ENCODE results near the gene FBXO34. TPM values are rescaled to one million over a fixed set of nuclear protein-coding genes. Genes with fewer than 3 reads are reported as not detected.

Gene FBXO34
- total RNA-seq, 1 donor, result 24.6 TPM

- H3K4me1 ChIP-seq (ENCODE audit: insufficient read depth, low read length), result peaks cover 3% of the 10 kb centered on the region
- no peaks in the 10 kb centered on the region for H3K36me3 ChIP-seq (ENCODE audit: insufficient read depth, low read length)
- no peaks in the 10 kb centered on the region for H3K27me3 ChIP-seq (ENCODE audit: insufficient read depth, low read length)
- H3K79me2 ChIP-seq (ENCODE audit: insufficient read depth, low read length), result peaks cover 81% of the 10 kb centered on the region
- H3K4me3 ChIP-seq (ENCODE audit: insufficient read depth, low read length), result no peak overlapping the region
- peaks cover 23% of the 10 kb centered on the region for H4K20me1 ChIP-seq (ENCODE audit: insufficient read depth, low read length)
- H3K9me3 ChIP-seq (ENCODE audit: low read depth, low read length), result no peaks in the 10 kb centered on the region
- DNase-seq (ENCODE audit: insufficient read length, low spot score, missing footprints), result peak; percentile 90
- H3K27ac ChIP-seq (ENCODE audit: low read depth, low read length), result no peak overlapping the region
- no peak overlapping the region for H2AFZ ChIP-seq (ENCODE audit: low read length)
- TF ChIP-seq, protein P1, sequence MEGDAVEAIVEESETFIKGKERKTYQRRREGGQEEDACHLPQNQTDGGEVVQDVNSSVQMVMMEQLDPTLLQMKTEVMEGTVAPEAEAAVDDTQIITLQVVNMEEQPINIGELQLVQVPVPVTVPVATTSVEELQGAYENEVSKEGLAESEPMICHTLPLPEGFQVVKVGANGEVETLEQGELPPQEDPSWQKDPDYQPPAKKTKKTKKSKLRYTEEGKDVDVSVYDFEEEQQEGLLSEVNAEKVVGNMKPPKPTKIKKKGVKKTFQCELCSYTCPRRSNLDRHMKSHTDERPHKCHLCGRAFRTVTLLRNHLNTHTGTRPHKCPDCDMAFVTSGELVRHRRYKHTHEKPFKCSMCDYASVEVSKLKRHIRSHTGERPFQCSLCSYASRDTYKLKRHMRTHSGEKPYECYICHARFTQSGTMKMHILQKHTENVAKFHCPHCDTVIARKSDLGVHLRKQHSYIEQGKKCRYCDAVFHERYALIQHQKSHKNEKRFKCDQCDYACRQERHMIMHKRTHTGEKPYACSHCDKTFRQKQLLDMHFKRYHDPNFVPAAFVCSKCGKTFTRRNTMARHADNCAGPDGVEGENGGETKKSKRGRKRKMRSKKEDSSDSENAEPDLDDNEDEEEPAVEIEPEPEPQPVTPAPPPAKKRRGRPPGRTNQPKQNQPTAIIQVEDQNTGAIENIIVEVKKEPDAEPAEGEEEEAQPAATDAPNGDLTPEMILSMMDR (IDR thresholded peaks at IDR 0.05; ENCODE audit: extremely low read depth, low read depth, low read length), result no peak
- H3K4me2 ChIP-seq (ENCODE audit: insufficient read depth, low read length), result no peak overlapping the region
These were observed 30.4 kb downstream of the FBXO34 start for GRCh38 chr14:55301437-55302121.

DNA sequence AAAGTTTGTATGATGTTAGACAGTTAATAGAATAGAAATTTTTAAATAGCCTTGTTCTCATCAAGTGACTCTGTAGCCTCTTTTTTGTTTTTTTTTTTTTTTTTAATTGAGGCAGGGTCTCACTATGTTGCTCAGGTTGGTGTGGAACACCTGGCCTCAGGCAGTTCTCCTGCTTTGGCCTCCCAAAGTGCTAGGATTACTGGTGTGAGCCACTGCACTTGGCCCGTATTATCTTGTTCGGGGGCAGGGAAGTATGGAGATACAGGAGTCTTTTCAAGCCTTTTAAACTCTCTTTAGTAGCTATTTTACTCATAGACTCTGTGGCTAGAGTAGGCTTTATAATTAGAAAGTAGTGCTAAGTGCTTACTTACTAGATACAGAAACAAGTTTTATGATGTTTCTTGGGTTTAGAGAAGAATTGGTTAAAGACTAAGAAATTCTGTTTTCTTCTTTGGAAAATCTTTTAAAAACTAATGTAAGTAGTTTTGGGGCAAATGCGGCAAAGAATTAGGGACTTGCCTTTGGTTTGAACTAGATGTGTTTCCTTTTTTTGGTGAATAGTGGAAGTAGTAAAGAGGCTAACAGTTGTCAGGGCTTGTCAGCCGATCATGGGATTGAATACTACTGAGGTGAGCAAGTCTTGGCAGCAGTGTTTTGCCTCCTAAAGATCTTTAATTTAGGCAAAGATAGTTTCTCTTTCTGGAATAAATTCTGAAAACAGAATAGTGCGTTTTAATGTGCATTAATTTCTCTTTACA, 31.3 kb downstream of the FBXO34 start:
- H2AFZ ChIP-seq (ENCODE audit: low read length), result no peak overlapping the region
- no peak overlapping the region for H3K4me3 ChIP-seq (ENCODE audit: insufficient read depth, low read length)
- H3K4me2 ChIP-seq (ENCODE audit: insufficient read depth, low read length), result no peak overlapping the region
- H3K79me2 ChIP-seq (ENCODE audit: insufficient read depth, low read length), result peaks cover 82% of the 10 kb centered on the region
- H3K9me3 ChIP-seq (ENCODE audit: low read depth, low read length), result no peaks in the 10 kb centered on the region
- TF ChIP-seq, protein P1 (IDR thresholded peaks at IDR 0.05; ENCODE audit: extremely low read depth, low read depth, low read length), result no peak
- DNase-seq (ENCODE audit: insufficient read length, low spot score, missing footprints), result no peak
- H4K20me1 ChIP-seq (ENCODE audit: insufficient read depth, low read length), result peaks cover 25% of the 10 kb centered on the region
- H3K4me1 ChIP-seq (ENCODE audit: insufficient read depth, low read length), result peaks cover 3% of the 10 kb centered on the region
- H3K36me3 ChIP-seq (ENCODE audit: insufficient read depth, low read length), result no peaks in the 10 kb centered on the region
- H3K27ac ChIP-seq (ENCODE audit: low read depth, low read length), result no peak overlapping the region
- no peaks in the 10 kb centered on the region for H3K27me3 ChIP-seq (ENCODE audit: insufficient read depth, low read length)

GRCh38 chr14:55303125-55303499, 31.9 kb downstream of the FBXO34 start:
- Histone ChIP-seq H3K4me2 (ENCODE audit: insufficient read depth, low read length) (no peak overlapping the region), H3K4me1 (ENCODE audit: insufficient read depth, low read length) (peaks cover 3% of the 10 kb centered on the region), H3K27me3 (ENCODE audit: insufficient read depth, low read length) (no peaks in the 10 kb centered on the region), H4K20me1 (ENCODE audit: insufficient read depth, low read length) (peaks cover 29% of the 10 kb centered on the region), H3K4me3 (ENCODE audit: insufficient read depth, low read length) (no peak overlapping the region), H2AFZ (ENCODE audit: low read length) (no peak overlapping the region), H3K27ac (ENCODE audit: low read depth, low read length) (no peak overlapping the region), H3K9me3 (ENCODE audit: low read depth, low read length) (no peaks in the 10 kb centered on the region), H3K36me3 (ENCODE audit: insufficient read depth, low read length) (no peaks in the 10 kb centered on the region), H3K79me2 (ENCODE audit: insufficient read depth, low read length) (peaks cover 82% of the 10 kb centered on the region)
- DNase-seq (ENCODE audit: insufficient read length, low spot score, missing footprints), result no peak
- TF ChIP-seq, protein P1 (IDR thresholded peaks at IDR 0.05; ENCODE audit: extremely low read depth, low read depth, low read length), result no peak

DNA sequence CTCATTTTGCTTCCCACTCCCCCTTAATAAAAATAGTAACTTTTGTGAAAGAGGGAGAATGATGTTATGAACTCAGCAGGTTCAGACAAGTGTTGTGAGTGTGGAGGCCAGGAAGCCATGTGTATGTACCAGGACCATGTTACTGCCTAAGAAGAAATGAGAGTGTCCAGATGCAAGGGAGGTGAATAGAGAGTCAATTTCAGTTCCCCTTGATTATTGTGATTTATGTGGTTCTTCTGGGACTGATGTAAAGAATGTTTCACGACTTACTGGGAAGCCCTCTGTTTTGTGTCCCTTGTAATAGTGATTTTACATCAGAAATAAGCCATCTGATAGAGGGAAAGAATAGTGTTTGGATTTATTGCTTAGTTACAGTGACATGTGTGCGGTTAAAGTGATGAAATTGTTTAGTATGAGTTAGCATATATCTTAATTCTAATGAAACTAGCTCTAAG, 32.5 kb downstream of the FBXO34 start:
- no peak for DNase-seq (ENCODE audit: insufficient read length, low spot score, missing footprints)
- Histone ChIP-seq H3K4me2 (ENCODE audit: insufficient read depth, low read length) (no peak overlapping the region), H3K27me3 (ENCODE audit: insufficient read depth, low read length) (no peaks in the 10 kb centered on the region), H3K27ac (ENCODE audit: low read depth, low read length) (no peak overlapping the region), H3K4me1 (ENCODE audit: insufficient read depth, low read length) (peaks cover 3% of the 10 kb centered on the region), H4K20me1 (ENCODE audit: insufficient read depth, low read length) (peaks cover 33% of the 10 kb centered on the region), H3K4me3 (ENCODE audit: insufficient read depth, low read length) (no peak overlapping the region), H3K36me3 (ENCODE audit: insufficient read depth, low read length) (no peaks in the 10 kb centered on the region), H3K9me3 (ENCODE audit: low read depth, low read length) (no peaks in the 10 kb centered on the region), H3K79me2 (ENCODE audit: insufficient read depth, low read length) (peaks cover 84% of the 10 kb centered on the region), H2AFZ (ENCODE audit: low read length) (no peak overlapping the region)
- TF ChIP-seq, protein P1 (IDR thresholded peaks at IDR 0.05; ENCODE audit: extremely low read depth, low read depth, low read length), result no peak
